Transverse colon (tissue), 4 donors: ENCODE data around the gene TRIM25. TPM values are rescaled to one million over a fixed set of nuclear protein-coding genes. Genes with fewer than 3 reads are reported as not detected.

Experiments
- DNase-seq: peaks from one replicate; pipeline ENCODE4 v3.0.0-alpha.2; 2019
- H3K27ac ChIP-seq, 4 donors: fragments of 200-600 bp; sonication (generic); 2 replicates each; pipeline ENCODE4 v1.5.1; 2016 to 2018; ENCODE audit warnings: inconsistent platforms in 4 of 4
- H3K27me3 ChIP-seq: fragments of 200-600 bp; sonication (generic); 2 replicates; pipeline ENCODE4 v1.5.1; 2017; ENCODE audit warnings: inconsistent platforms
- H3K36me3 ChIP-seq, 4 donors: fragments of 200-600 bp; sonication (generic); 2 replicates each; pipeline ENCODE4 v1.5.1; 2017 to 2019; ENCODE audit warnings: inconsistent platforms in 4 of 4
- H3K4me1 ChIP-seq, 4 donors: fragments of 200-600 bp; sonication (generic); 2 replicates each; pipeline ENCODE4 v1.5.1; 2017 to 2020; ENCODE audit warnings: inconsistent platforms in 4 of 4
- H3K4me3 ChIP-seq, 4 donors: fragments of 200-600 bp; sonication (generic); 1 replicate in 1 of 4; 2 replicates in 3 of 4; pipeline versions ENCODE4 v1.5.1 to v1.6.1; 2017 to 2019; ENCODE audit warnings: inconsistent platforms in 4 of 4
- H3K9me3 ChIP-seq, 2 donors: fragments of 200-600 bp; sonication (generic); 2 replicates each; pipeline ENCODE4 v1.5.1; 2017 to 2019; ENCODE audit warnings: inconsistent platforms in 2 of 2
- EP300 ChIP-seq: sonication (generic); formaldehyde crosslinking; IDR thresholded peaks from one replicate; pipeline ENCODE4 v1.6.1; 2017; ENCODE audit warnings: antibody characterized with exemption, low read depth
- POLR2A ChIP-seq: fragments of 450-650 bp; IDR thresholded peaks from one replicate; pipeline ENCODE4 v1.6.1; 2016; ENCODE audit warnings: antibody characterized with exemption, mild to moderate bottlenecking, moderate library complexity
- POLR2AphosphoS5 ChIP-seq, 3 donors: sonication (generic); formaldehyde crosslinking; IDR thresholded peaks; one replicate each; pipeline ENCODE4 v1.6.1; 2016; ENCODE audit warnings: antibody characterized with exemption in 3 of 3
- WGBS, 2 donors: methylation state at CpG; one replicate each; pipeline ENCODE4 v1.1.5; 2018; ENCODE audit warnings: low coverage in 1 of 2; 5-methylcytosine and 5-hydroxymethylcytosine counted together
- in situ Hi-C, 4 donors: fragments of 200-750 bp; cut with MboI; loops; one replicate each; pipeline versions ENCODE4 v1.15.0 to v1.15.1; 2017; ENCODE audit warnings: low sequenced_read_pairs in 3 of 4, low pct_ligation_motif_present in 1 of 4, low pct_unique_long_range_greater_than_20kb in 1 of 4
- intact Hi-C: fragments of 100-400 bp; cut with DNase I; formaldehyde crosslinking; loops from one replicate; pipeline ENCODE4 v1.15.1; 2023; ENCODE audit warnings: low total_unique reads
- total RNA-seq, 4 donors: library from RNA; depleted of rRNA; stranded (reverse); fragments of >200 nt; gene quantifications; one replicate each; pipeline ENCODE4 v1.1.0, GENCODE V29; 2016
- TF ChIP-seq, protein P1 (sequence below), 5 experiments: fragments of 200-600 bp in 3 of 5; fragments of 450-650 bp in 2 of 5; sonication (generic) in 3 of 5; IDR thresholded peaks; 1 replicate in 2 of 5; 2 replicates in 3 of 5; pipeline ENCODE4 v1.5.1; 2016 to 2017; ENCODE audit warnings: antibody characterized with exemption in 5 of 5, inconsistent platforms in 3 of 5, mild to moderate bottlenecking in 2 of 5, moderate library complexity in 1 of 5

Gene TRIM25
- total RNA-seq, 4 donors from 2014 or later, result 67.5 to 251 (median 97.7) TPM

GRCh38 chr17:56886288-56886731, 27.5 kb downstream of the TRIM25 start:
- Histone ChIP-seq H3K36me3 (peaks cover 0 to 19% (median 1%) of the 10 kb centered on the region in 4 donors), H3K27me3 (no peaks in the 10 kb centered on the region), H3K9me3 (no peaks in the 10 kb centered on the region), H3K4me3 (no peak overlapping the region), H3K4me1 (peaks cover 0 to 30% (median 17%) of the 10 kb centered on the region in 4 donors), H3K27ac (peak overlapping the region; percentile 63 to 86 (median 78))
- WGBS, 2 donors, result 59 to 61% methylated on average over 2 of the region's 2 CpGs
- in situ Hi-C loops, result no loop called here
- TF ChIP-seq EP300, result peak; percentile 43
- TF ChIP-seq, protein P1, sequence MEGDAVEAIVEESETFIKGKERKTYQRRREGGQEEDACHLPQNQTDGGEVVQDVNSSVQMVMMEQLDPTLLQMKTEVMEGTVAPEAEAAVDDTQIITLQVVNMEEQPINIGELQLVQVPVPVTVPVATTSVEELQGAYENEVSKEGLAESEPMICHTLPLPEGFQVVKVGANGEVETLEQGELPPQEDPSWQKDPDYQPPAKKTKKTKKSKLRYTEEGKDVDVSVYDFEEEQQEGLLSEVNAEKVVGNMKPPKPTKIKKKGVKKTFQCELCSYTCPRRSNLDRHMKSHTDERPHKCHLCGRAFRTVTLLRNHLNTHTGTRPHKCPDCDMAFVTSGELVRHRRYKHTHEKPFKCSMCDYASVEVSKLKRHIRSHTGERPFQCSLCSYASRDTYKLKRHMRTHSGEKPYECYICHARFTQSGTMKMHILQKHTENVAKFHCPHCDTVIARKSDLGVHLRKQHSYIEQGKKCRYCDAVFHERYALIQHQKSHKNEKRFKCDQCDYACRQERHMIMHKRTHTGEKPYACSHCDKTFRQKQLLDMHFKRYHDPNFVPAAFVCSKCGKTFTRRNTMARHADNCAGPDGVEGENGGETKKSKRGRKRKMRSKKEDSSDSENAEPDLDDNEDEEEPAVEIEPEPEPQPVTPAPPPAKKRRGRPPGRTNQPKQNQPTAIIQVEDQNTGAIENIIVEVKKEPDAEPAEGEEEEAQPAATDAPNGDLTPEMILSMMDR (IDR thresholded peaks at IDR 0.05), result no peak
- TF ChIP-seq POLR2A, result peak; percentile 61
- peak in 2 of 3 donors; percentile 77 to 87 for TF ChIP-seq POLR2AphosphoS5 (IDR thresholded peaks at IDR 0.05)
- intact Hi-C loops, result no loop called here
- DNase-seq, result peak; percentile 69

- H3K9me3 ChIP-seq, result no peaks in the 10 kb centered on the region
- 33 to 57% methylated on average over 2 of the region's 2 CpGs for WGBS, 2 donors
Measured at GRCh38 chr17:56885312-56885657, 28.6 kb downstream of the TRIM25 start.

DNA sequence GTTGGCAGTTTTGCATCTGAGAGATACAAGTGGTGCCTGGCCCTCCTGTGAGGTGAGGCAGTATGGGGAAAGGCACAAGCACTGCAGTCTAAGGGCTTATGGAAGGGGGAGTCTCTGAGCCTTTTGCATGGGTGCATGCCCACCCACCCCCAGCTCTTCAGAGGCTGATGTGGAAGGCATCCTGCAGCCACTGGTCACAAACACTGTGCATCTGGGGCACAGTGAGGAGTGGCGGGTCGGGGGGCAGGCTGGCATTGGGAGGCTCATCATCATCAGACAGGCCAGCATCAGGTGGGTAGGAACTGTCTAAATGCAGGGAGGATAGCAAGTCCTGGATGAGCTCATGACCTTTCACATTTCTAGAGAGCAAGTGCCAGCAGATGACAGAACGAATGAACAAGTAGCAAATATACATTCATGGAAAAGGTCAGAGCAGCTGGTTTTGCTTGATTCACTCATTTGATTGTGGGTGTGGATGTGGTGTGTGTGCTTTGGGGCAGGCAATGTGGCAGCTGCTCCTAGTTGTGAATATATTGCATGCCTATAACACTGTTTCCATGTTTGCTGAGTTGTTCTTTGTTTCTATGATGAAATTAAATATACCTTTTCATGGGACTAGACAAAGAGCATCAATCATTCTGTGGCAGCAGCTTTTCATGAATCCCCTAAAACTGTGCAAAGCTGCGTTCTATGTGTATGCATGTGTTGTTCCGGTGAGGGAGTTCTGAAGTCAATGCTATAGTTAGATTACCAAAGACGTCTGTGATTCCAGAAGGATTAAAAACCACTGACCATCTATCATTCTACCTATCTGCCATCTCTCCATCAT, 29.2 kb downstream of the TRIM25 start:
- H3K27ac ChIP-seq, result peak overlapping the region; percentile 63 to 86 (median 78)
- no peak overlapping the region for H3K4me3 ChIP-seq
- in situ Hi-C loops (no loop called here), intact Hi-C loops (no loop called here)
- DNase-seq, result no peak
- H3K9me3 ChIP-seq, result no peaks in the 10 kb centered on the region
- H3K27me3 ChIP-seq, result no peaks in the 10 kb centered on the region
- H3K4me1 ChIP-seq, result peaks cover 0 to 30% (median 17%) of the 10 kb centered on the region in 4 donors
- 41 to 49% methylated on average over 3 to 6 of the region's 6 CpGs for WGBS, 2 donors
- no peak for TF ChIP-seq POLR2A
- TF ChIP-seq POLR2AphosphoS5 (IDR thresholded peaks at IDR 0.05), result peak in 2 of 3 donors; percentile 23 to 37
- H3K36me3 ChIP-seq, result peaks cover 0 to 5% (median 1%) of the 10 kb centered on the region in 4 donors

More at GRCh38 chr17:56885312-56885657, 28.6 kb downstream of the TRIM25 start:
- no peak for DNase-seq
- intact Hi-C loops, result no loop called here
- TF ChIP-seq, protein P1 (IDR thresholded peaks at IDR 0.05), result no peak
- TF ChIP-seq EP300 (no peak), POLR2A (no peak)
- no peaks in the 10 kb centered on the region for H3K27me3 ChIP-seq
- no peak overlapping the region for H3K4me3 ChIP-seq
- peaks cover 0 to 30% (median 17%) of the 10 kb centered on the region in 4 donors for H3K4me1 ChIP-seq
- H3K27ac ChIP-seq, result peak overlapping the region; percentile 63 to 86 (median 78)
- H3K36me3 ChIP-seq, result peaks cover 0 to 9% (median 1%) of the 10 kb centered on the region in 4 donors
- in situ Hi-C loops, result no loop called here

GRCh38 chr17:56883616-56884015, 30.2 kb downstream of the TRIM25 start:
- WGBS, 2 donors, result 25 to 41% methylated on average over 1 of the region's 1 CpG
- H3K36me3 ChIP-seq, result peaks cover 0 to 3% (median 0%) of the 10 kb centered on the region in 4 donors
- H3K27me3 ChIP-seq, result no peaks in the 10 kb centered on the region
- peak overlapping the region in 2 of 4 donors; percentile 82 to 86 for H3K27ac ChIP-seq
- DNase-seq, result no peak
- H3K4me3 ChIP-seq, result no peak overlapping the region
- H3K4me1 ChIP-seq, result peaks cover 0 to 30% (median 17%) of the 10 kb centered on the region in 4 donors
- H3K9me3 ChIP-seq, result no peaks in the 10 kb centered on the region
- no peak for TF ChIP-seq EP300
- no peak for TF ChIP-seq POLR2A
- TF ChIP-seq, protein P1 (IDR thresholded peaks at IDR 0.05), result no peak
- no peak for TF ChIP-seq POLR2AphosphoS5 (IDR thresholded peaks at IDR 0.05)
- intact Hi-C loops, result no loop called here
- in situ Hi-C loops, result no loop called here
